Ovary (tissue), 9 donors: ENCODE data around the gene LIME1. TPM values are rescaled to one million over a fixed set of nuclear protein-coding genes. Genes with fewer than 3 reads are reported as not detected.

Source experiments
- DNase-seq, 5 donors: peaks; one replicate each; pipeline ENCODE4 v3.0.0-alpha.2; 2019 to 2020
- H3K27ac ChIP-seq, 2 donors: fragments of 200-600 bp; one replicate each; pipeline versions ENCODE4 v1.5.1 to v1.8.0; 2019 to 2022
- H3K27me3 ChIP-seq: fragments of 200-600 bp; one replicate; pipeline ENCODE4 v1.8.0; 2022
- H3K36me3 ChIP-seq: fragments of 200-600 bp; sonication (generic); one replicate; pipeline ENCODE4 v1.5.1; 2019
- H3K4me1 ChIP-seq: one replicate; pipeline ENCODE4 v1.8.1; 2013; ENCODE audit warnings: mild to moderate bottlenecking, moderate library complexity; ENCODE audit not compliant: insufficient read depth
- H3K4me3 ChIP-seq: fragments of 200-600 bp; sonication (generic); one replicate; pipeline ENCODE4 v1.5.1; 2017
- H3K9me3 ChIP-seq, 2 donors: fragments of 200-600 bp in 1 of 2; sonication (generic) in 1 of 2; one replicate each; pipeline versions ENCODE4 v1.5.1 to v1.8.1; 2013 to 2019; ENCODE audit warnings: mild to moderate bottlenecking in 1 of 2, moderate library complexity in 1 of 2
- CTCF ChIP-seq, 3 donors: fragments of 450-650 bp in 2 of 3; fragments of 200-600 bp in 1 of 3; IDR thresholded peaks; one replicate each; pipeline versions ENCODE4 v1.5.1 to v1.8.0; 2016 to 2022; ENCODE audit warnings: antibody characterized with exemption in 3 of 3, mild to moderate bottlenecking in 1 of 3
- EP300 ChIP-seq: sonication (generic); formaldehyde crosslinking; IDR thresholded peaks from one replicate; pipeline ENCODE4 v1.6.1; 2017; ENCODE audit warnings: antibody characterized with exemption
- POLR2A ChIP-seq: fragments of 450-650 bp; IDR thresholded peaks from one replicate; pipeline ENCODE4 v1.6.1; 2017; ENCODE audit warnings: antibody characterized with exemption, mild to moderate bottlenecking, moderate library complexity
- WGBS, 3 donors: extraction: QIAGEN DNeasy Blood & Tissue Kit in 1 of 3; methylation state at CpG; one replicate each; pipeline versions ENCODE4 v1.1.5 to v1.1.7; 2013 to 2017; 5-methylcytosine and 5-hydroxymethylcytosine counted together
- intact Hi-C, 4 donors: fragments of 100-400 bp; cut with DNase I; formaldehyde crosslinking; loops; one replicate each; pipeline versions ENCODE4 v1.11.0 to v1.15.1; 2022 to 2023
- polyA plus RNA-seq, 2 donors: library from polyadenylated mRNA; stranded (reverse); fragments of 200-250 nt in 1 of 2; fragments of 350-450 nt in 1 of 2; fragmentation: Illumina TruSeq in 1 of 2; extraction: RNeasy Lipid Tissue Mini Kit (QIAGEN cat#74804) in 1 of 2; gene quantifications; one replicate each; pipeline ENCODE4 v1.2.3, GENCODE V29; 2013 to 2014
- total RNA-seq, 7 donors: library from RNA; depleted of rRNA in 2 of 7; stranded (reverse); fragments of >200 nt in 2 of 7; fragmentation: NEBNext Ultra II Directional in 3 of 7; extraction: Animal tissue kit (Norgen Biotek cat#: 25700) in 3 of 7; gene quantifications; one replicate each; pipeline versions ENCODE4 v1.1.0 to v1.2.4, GENCODE V29; 2016 to 2023
- donor health status: DM: no; HTN: no; CAD: no; lungs with moderate emphysema.
- donor health status: DM: no; HTN: no; CAD: no.
- donor health status: Bipolar disorder and iron deficiency.
- donor health status: DM: yes; HTN: yes; CAD: no.
- donor health status: DM: no; HTN: no; CAD: no.
- donor health status: DM: yes; HTN: yes; CAD: no.

The LIME1 gene
- total and polyA plus RNA-seq, 9 donors = 0.15 to 21.6 (median 13.7) TPM

DNA sequence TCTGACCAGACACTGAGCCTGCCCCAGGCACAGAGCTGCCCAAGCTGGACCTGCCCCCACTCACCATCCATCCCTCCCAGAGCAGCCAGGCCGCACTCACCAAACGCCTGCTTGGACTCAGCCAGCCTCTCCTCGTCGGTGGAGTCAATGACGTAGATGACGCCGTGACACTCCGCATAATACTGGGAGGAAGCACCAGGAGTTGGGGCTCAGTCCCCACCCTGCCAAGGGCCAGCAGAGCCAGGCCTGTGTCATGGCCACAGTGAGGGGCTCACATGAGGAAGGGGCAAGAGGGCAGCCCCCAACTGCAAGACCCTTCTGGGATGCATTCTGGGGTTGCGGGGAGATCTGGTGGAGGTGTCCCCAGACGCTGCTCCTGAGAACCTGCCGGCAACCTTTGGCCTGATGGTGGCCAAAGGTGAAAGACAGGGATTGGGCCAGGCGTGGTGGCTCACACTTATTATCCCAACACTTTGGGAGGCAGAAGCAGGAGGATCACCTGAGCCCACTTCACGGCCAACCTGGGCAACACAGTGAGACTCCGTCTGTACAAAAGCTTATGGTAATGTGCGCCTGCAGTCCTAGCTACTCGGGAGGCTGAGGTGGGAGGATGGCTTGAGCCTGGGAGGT, 34.3 kb upstream of the LIME1 start:
- Histone ChIP-seq H3K9me3 (no peaks in the 10 kb centered on the region), H3K4me3 (no peak overlapping the region), H3K27me3 (no peaks in the 10 kb centered on the region), H3K36me3 (no peaks in the 10 kb centered on the region), H3K27ac (no peak overlapping the region), H3K4me1 (peaks cover 4% of the 10 kb centered on the region)
- peak in 2 of 5 donors; percentile 20 to 36 for DNase-seq
- intact Hi-C loops = no loop called here
- no peak for TF ChIP-seq CTCF (IDR thresholded peaks at IDR 0.05)
- no peak for TF ChIP-seq EP300
- TF ChIP-seq POLR2A = no peak
- WGBS, 3 donors = 88 to 90% (median 89%) methylated on average over 16 of the region's 16 CpGs

DNA sequence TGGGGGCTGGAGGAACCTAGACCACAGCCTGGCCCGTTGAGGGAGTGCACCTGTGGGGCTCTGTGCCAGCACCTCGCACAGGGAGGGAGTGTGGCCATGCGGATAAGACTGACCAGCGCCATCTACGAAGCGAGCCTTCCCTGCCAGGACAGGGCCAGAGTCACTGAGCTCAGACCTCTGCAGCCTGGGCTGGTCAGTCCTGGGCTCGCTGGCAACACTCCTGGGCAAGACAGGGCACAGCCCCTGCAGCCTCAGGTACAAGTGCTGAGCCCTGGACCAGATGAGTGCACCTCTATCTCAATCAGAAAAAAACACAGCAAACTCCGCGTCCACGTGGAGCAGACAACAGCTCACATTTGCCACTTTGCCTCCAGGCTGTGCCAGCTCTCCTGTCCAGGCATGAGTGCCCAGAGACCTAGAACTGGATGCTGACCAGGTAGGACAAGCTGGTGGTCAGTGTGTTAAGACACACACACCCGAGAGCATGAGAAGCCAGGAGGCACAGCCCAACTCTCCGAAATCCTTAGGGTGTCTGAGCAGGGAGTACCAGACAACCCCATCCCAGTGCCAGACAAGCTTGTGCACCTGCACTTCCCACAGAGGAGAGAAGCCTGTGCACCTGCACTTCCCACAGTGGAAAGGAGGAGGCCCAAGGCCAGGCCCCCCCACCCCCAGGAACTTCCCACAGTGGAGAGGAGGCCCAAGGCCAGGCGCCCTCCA, 33.6 kb upstream of the LIME1 start:
- peak in 1 of 5 donors; percentile 42 for DNase-seq
- Histone ChIP-seq H3K27me3 (no peaks in the 10 kb centered on the region), H3K4me3 (no peak overlapping the region), H3K36me3 (no peaks in the 10 kb centered on the region), H3K27ac (no peak overlapping the region), H3K4me1 (peaks cover 4% of the 10 kb centered on the region), H3K9me3 (no peaks in the 10 kb centered on the region)
- intact Hi-C loops = no loop called here
- WGBS, 3 donors = 61 to 71% (median 62%) methylated on average over 12 to 13 of the region's 13 CpGs
- TF ChIP-seq POLR2A (no peak), CTCF (IDR thresholded peaks at IDR 0.05) (no peak), EP300 (no peak)

DNA sequence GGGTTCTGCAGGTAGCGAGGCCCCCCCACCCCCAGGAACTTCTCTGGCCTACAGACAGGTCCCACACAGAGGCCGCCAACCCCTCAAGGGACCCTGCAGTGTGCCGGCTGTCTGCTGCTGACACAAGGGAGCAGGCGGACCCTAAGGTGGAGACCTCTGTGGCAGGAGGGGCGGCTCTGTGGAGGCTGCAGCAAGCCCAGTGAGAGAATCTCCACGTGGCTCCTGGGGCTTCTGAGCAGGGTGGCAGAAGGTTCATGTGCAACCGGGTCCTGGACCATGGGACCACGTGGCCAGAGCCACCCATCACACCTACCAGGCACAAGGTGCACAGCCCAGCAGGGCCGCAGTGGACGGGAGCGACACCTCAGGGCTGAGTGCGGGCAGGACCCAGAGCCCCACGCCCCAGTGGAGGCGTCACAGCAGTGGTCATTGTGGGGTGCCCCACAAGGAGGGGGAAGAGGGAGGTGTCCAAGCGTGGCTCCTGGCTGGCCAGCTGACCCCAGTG, 32.9 kb upstream of the LIME1 start:
- H3K4me3 ChIP-seq = no peak overlapping the region
- WGBS, 3 donors = 78 to 92% (median 85%) methylated on average over 8 to 15 of the region's 15 CpGs
- TF ChIP-seq EP300 (no peak), POLR2A (no peak), CTCF (IDR thresholded peaks at IDR 0.05) (no peak)
- H3K4me1 ChIP-seq = peaks cover 6% of the 10 kb centered on the region
- peak in 3 of 5 donors; percentile 21 to 39 (median 30) for DNase-seq
- H3K36me3 ChIP-seq = no peaks in the 10 kb centered on the region
- intact Hi-C loops = no loop called here
- no peaks in the 10 kb centered on the region for H3K9me3 ChIP-seq
- H3K27me3 ChIP-seq = no peaks in the 10 kb centered on the region
- no peak overlapping the region for H3K27ac ChIP-seq

GRCh38 chr20:63703976-63704748, 32.3 kb upstream of the LIME1 start:
- Histone ChIP-seq H3K27me3 (no peaks in the 10 kb centered on the region), H3K4me3 (no peak overlapping the region), H3K36me3 (no peaks in the 10 kb centered on the region), H3K9me3 (no peaks in the 10 kb centered on the region), H3K4me1 (peaks cover 8% of the 10 kb centered on the region), H3K27ac (no peak overlapping the region)
- peak in 1 of 5 donors; percentile 36 for DNase-seq
- intact Hi-C loops = no loop called here
- TF ChIP-seq EP300 = no peak
- TF ChIP-seq POLR2A = no peak
- no peak for TF ChIP-seq CTCF (IDR thresholded peaks at IDR 0.05)
- 75 to 80% (median 80%) methylated on average over 4 to 11 of the region's 11 CpGs for WGBS, 3 donors
